Measurements from ENCODE around the gene RIPOR3.
"Not testable (repeated sequence)": the region's sequence is repeated elsewhere in the genome, so short reads cannot be mapped to it uniquely, and the experiment has no call there.

RIPOR3 gene

GRCh38 chr20:50541606-50542041, 149.7 kb downstream of the RIPOR3 start:
- no peak for FAIRE-seq

GRCh38 chr20:50540620-50541605, 150.4 kb downstream of the RIPOR3 start:
- no peak for FAIRE-seq

- not testable (repeated sequence) for FAIRE-seq
Observed at GRCh38 chr20:50539798-50540197, 151.5 kb downstream of the RIPOR3 start.

- FAIRE-seq = no peak
Observed at GRCh38 chr20:50538276-50538675, 153.1 kb downstream of the RIPOR3 start.

GRCh38 chr20:50537546-50538201, 153.7 kb downstream of the RIPOR3 start:
- no peak for FAIRE-seq

GRCh38 chr20:50536333-50536732, 155.0 kb downstream of the RIPOR3 start:
- FAIRE-seq = no peak

Measured in A204.1 (cell line).